Measurements from ENCODE around the gene IFITM2.

DNA sequence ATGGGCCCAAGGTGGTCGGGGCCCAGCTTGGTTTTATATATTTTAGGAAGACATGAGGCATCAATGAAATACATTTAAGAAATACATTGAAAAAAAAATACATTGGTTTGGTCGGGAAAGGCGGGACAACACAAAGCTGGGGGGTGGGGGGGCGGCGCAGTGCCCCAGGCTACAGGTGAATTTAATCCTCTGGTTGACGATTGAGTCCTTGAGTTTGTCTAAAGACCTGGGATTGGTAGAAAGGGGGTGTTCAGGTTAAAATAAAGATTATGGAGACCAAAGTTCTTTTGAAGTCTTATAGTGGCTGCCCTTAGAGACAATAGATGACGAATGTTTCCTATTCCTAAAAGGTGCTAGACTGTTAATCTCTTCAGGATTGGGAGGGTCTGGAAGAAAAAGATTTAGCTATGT, 9.3 kb downstream of the IFITM2 start:
- TF ChIP-seq, protein P1, sequence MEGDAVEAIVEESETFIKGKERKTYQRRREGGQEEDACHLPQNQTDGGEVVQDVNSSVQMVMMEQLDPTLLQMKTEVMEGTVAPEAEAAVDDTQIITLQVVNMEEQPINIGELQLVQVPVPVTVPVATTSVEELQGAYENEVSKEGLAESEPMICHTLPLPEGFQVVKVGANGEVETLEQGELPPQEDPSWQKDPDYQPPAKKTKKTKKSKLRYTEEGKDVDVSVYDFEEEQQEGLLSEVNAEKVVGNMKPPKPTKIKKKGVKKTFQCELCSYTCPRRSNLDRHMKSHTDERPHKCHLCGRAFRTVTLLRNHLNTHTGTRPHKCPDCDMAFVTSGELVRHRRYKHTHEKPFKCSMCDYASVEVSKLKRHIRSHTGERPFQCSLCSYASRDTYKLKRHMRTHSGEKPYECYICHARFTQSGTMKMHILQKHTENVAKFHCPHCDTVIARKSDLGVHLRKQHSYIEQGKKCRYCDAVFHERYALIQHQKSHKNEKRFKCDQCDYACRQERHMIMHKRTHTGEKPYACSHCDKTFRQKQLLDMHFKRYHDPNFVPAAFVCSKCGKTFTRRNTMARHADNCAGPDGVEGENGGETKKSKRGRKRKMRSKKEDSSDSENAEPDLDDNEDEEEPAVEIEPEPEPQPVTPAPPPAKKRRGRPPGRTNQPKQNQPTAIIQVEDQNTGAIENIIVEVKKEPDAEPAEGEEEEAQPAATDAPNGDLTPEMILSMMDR (tag by site-specific recombination; IDR thresholded peaks at IDR 0.05), result no peak
- TF ChIP-seq ZNF747 (tag by site-specific recombination; IDR thresholded peaks at IDR 0.05), result no peak
- no peak for TF ChIP-seq ZNF701 (tag by site-specific recombination; IDR thresholded peaks at IDR 0.05)
- TF ChIP-seq, protein P2, sequence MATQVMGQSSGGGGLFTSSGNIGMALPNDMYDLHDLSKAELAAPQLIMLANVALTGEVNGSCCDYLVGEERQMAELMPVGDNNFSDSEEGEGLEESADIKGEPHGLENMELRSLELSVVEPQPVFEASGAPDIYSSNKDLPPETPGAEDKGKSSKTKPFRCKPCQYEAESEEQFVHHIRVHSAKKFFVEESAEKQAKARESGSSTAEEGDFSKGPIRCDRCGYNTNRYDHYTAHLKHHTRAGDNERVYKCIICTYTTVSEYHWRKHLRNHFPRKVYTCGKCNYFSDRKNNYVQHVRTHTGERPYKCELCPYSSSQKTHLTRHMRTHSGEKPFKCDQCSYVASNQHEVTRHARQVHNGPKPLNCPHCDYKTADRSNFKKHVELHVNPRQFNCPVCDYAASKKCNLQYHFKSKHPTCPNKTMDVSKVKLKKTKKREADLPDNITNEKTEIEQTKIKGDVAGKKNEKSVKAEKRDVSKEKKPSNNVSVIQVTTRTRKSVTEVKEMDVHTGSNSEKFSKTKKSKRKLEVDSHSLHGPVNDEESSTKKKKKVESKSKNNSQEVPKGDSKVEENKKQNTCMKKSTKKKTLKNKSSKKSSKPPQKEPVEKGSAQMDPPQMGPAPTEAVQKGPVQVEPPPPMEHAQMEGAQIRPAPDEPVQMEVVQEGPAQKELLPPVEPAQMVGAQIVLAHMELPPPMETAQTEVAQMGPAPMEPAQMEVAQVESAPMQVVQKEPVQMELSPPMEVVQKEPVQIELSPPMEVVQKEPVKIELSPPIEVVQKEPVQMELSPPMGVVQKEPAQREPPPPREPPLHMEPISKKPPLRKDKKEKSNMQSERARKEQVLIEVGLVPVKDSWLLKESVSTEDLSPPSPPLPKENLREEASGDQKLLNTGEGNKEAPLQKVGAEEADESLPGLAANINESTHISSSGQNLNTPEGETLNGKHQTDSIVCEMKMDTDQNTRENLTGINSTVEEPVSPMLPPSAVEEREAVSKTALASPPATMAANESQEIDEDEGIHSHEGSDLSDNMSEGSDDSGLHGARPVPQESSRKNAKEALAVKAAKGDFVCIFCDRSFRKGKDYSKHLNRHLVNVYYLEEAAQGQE (tag by site-specific recombination; IDR thresholded peaks at IDR 0.05), result no peak
- TF ChIP-seq SCRT1 (tag by site-specific recombination; IDR thresholded peaks at IDR 0.05; ENCODE audit: borderline replicate concordance), result no peak
- TF ChIP-seq, protein P3, sequence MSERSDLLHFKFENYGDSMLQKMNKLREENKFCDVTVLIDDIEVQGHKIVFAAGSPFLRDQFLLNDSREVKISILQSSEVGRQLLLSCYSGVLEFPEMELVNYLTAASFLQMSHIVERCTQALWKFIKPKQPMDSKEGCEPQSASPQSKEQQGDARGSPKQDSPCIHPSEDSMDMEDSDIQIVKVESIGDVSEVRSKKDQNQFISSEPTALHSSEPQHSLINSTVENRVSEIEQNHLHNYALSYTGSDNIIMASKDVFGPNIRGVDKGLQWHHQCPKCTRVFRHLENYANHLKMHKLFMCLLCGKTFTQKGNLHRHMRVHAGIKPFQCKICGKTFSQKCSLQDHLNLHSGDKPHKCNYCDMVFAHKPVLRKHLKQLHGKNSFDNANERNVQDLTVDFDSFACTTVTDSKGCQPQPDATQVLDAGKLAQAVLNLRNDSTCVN (tag by site-specific recombination; optimal IDR thresholded peaks at IDR 0.05), result no peak
- TF ChIP-seq ZNF830 (tag by site-specific recombination; IDR thresholded peaks at IDR 0.05; ENCODE audit: low read depth), result no peak
- TF ChIP-seq, protein P4, sequence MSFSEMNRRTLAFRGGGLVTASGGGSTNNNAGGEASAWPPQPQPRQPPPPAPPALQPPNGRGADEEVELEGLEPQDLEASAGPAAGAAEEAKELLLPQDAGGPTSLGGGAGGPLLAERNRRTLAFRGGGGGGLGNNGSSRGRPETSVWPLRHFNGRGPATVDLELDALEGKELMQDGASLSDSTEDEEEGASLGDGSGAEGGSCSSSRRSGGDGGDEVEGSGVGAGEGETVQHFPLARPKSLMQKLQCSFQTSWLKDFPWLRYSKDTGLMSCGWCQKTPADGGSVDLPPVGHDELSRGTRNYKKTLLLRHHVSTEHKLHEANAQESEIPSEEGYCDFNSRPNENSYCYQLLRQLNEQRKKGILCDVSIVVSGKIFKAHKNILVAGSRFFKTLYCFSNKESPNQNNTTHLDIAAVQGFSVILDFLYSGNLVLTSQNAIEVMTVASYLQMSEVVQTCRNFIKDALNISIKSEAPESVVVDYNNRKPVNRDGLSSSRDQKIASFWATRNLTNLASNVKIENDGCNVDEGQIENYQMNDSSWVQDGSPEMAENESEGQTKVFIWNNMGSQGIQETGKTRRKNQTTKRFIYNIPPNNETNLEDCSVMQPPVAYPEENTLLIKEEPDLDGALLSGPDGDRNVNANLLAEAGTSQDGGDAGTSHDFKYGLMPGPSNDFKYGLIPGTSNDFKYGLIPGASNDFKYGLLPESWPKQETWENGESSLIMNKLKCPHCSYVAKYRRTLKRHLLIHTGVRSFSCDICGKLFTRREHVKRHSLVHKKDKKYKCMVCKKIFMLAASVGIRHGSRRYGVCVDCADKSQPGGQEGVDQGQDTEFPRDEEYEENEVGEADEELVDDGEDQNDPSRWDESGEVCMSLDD (tag by site-specific recombination; IDR thresholded peaks at IDR 0.05), result no peak
